ENCODE measurements around the gene CEP85L.

CEP85L gene

DNA sequence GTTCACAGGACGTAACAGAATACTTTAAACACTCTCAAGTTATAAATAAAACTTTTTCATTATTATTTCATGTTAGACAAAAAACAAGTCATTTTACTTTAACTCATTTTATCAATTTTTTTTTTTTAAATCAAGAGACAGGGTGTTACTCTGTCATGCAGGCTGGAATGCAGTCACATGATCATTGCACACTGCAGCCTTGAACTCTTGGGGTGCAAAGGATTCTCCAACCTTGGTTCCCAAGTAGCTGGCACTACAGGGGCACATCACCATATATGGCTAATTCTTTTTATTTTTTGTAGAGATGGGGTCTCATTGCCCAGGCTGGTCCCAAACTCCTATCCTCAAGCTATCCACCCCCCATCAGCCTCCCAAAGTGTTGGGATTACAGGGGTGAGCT lies 89.1 kb downstream of the CEP85L start:
- H3K4me3 ChIP-seq (ENCODE audit: low read length): no peak overlapping the region
- TF ChIP-seq, protein P1, sequence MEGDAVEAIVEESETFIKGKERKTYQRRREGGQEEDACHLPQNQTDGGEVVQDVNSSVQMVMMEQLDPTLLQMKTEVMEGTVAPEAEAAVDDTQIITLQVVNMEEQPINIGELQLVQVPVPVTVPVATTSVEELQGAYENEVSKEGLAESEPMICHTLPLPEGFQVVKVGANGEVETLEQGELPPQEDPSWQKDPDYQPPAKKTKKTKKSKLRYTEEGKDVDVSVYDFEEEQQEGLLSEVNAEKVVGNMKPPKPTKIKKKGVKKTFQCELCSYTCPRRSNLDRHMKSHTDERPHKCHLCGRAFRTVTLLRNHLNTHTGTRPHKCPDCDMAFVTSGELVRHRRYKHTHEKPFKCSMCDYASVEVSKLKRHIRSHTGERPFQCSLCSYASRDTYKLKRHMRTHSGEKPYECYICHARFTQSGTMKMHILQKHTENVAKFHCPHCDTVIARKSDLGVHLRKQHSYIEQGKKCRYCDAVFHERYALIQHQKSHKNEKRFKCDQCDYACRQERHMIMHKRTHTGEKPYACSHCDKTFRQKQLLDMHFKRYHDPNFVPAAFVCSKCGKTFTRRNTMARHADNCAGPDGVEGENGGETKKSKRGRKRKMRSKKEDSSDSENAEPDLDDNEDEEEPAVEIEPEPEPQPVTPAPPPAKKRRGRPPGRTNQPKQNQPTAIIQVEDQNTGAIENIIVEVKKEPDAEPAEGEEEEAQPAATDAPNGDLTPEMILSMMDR (conservative IDR thresholded peaks at IDR 0.05; ENCODE audit: low read length): no peak

DNA sequence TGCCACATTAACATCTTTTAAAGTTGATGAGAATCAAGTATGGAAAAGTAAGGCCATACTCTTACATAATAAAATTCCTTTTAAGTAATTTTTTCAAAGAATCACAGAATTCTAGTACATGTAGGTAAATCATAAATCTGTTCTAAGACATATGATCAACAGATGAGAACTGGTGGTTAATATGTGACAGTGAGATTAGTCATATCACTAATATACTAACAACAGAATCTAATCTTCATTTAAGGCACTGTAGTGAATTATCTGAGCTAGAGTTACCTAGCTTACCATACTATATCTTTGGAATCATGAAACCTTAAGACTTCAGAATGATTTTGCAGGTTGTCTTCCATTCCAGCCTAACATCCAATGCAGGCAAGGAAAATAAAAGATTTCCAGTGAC lies 91.7 kb downstream of the CEP85L start:
- no peak for DNase-seq (ENCODE audit: low read depth)
- TF ChIP-seq, protein P1 (conservative IDR thresholded peaks at IDR 0.05; ENCODE audit: low read length): no peak
- H3K4me3 ChIP-seq (ENCODE audit: low read length): no peak overlapping the region

More for the DNA sequence above, 89.1 kb downstream of the CEP85L start:
- no peak for DNase-seq (ENCODE audit: low read depth)

DNA sequence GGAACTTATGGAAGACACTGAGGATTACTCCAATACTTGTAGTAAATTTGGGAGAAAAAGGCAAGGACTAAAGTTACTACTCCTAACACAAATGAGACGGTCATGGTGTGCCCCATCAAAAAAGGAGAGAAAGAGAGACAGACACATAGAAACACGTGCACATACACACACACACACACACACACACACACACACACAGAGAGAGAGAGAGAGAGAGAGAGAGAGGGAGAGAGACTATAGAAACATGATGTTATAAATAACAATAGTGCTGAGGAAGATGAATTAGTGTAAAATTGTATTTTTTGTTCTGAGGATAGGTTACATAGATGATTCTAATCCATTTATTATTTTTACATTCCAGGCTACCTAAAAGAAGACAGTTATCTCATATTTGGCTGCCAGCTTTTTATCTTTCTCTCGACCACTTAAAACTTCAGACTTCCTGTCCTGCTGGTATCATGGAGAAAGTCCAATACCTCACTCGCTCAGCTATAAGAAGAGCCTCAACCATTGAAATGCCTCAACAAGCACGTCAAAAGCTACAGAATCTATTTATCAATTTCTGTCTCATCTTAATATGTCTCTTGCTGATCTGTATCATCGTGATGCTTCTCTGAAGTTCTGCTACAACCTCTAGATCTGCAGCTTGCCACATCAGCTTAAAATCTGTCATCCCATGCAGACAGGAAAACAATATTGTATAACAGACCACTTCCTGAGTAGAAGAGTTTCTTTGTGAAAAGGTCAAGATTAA lies 92.8 kb downstream of the CEP85L start:
- TF ChIP-seq, protein P1 (conservative IDR thresholded peaks at IDR 0.05; ENCODE audit: low read length): no peak
- peak; percentile 44 for DNase-seq (ENCODE audit: low read depth)
- no peak overlapping the region for H3K4me3 ChIP-seq (ENCODE audit: low read length)

DNA sequence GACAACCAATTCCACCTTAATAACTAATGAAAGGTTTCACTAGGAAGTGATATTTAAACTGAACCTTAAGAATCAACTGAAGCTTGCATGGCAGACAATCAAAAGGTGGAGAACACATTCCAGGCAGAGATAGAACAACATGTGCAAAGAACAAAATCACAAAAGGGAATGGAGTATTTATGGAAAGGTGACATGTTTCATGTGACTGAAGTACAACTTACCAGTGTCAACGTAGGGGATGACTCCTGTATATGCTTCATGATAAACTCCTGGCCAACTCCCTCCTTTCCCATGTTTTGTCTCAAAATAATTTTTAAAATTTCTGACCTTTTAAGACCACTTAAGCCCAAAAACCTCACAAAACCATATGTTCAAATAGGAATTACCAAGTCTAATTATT lies 96.7 kb downstream of the CEP85L start:
- H3K4me3 ChIP-seq (ENCODE audit: low read length): no peak overlapping the region

DNA sequence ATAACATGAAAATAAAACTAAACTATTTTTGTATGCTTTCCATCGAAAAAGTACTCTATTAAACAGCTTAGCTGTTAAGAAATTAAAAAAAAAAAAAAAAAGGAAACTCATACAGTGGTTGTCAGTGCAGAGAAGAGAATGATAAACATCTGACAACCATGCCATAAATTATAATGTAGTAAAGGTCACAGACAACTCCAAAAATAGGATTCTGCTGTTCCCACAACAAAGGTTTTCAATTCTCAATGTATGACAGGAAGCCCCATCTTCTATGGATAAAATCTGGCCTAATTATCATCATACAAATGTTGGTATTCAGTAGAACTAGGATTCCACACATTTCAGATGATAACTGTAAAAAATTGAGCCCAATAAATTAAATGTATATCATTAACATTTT lies 98.3 kb downstream of the CEP85L start:
- no peak overlapping the region for H3K4me3 ChIP-seq (ENCODE audit: low read length)

More for the DNA sequence above, 96.7 kb downstream of the CEP85L start:
- TF ChIP-seq, protein P1 (conservative IDR thresholded peaks at IDR 0.05; ENCODE audit: low read length): no peak
- DNase-seq (ENCODE audit: low read depth): no peak

DNA sequence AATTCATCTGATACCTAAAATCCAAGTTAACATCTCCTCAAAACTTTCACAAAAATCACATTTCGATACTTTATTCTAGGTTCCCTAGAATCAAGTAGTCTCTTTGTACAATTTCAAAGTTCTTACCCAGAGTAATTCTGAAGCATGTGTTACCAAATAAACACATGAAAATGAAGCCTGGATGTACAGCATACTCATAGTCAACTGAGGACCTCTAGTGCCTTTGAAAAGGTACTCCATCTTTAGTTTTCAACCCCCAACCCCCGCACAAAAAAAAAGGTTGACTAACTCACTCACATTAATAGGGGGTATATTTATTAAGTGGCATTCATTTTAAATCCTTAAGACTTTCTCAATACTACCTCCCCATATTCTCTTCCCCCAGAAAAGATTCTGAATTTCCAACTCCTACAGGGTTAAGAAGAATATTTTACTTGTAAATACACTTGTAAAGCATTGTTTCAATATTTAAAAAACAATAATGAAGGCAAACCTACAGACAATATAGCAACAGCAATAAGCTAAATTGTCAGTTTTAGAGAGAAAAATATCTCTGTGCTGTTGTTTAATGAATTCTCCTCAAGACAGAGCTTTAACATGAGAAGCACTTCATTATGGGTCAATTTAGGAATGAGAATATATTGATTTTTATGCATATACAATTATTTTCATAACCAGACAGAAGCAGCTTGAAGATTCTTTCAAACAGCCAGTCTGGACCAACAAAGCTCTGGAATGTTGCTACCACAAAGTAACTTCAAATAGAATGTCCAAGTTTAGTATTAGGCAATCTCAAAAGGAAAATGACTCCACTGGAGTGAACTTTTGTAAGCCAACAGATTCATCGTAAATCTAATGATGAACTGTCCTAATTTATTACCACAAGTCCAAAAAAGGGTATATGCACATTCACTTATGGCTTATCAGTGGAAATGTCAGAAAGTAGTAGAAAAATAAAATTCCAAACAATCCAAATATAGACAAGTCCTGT lies 100.0 kb downstream of the CEP85L start:
- H3K4me3 ChIP-seq (ENCODE audit: low read length): no peak overlapping the region
- DNase-seq (ENCODE audit: low read depth): peak; percentile 77
- TF ChIP-seq, protein P1 (conservative IDR thresholded peaks at IDR 0.05; ENCODE audit: low read length): peak; percentile 80

More for the DNA sequence above, 98.3 kb downstream of the CEP85L start:
- DNase-seq (ENCODE audit: low read depth): no peak
- TF ChIP-seq, protein P1 (conservative IDR thresholded peaks at IDR 0.05; ENCODE audit: low read length): no peak

Measured in AG10803 (cell line).